NB4 (cell line): ENCODE measurements around the gene CYP4V2.

Source experiments
- CTCF ChIP-seq: IDR thresholded peaks from one replicate; pipeline ENCODE4 v1.5.1; 2012; ENCODE audit warnings: low read depth, low read length
- MAX ChIP-seq: IDR thresholded peaks from 2 replicates; pipeline ENCODE4 v1.6.1; 2011; ENCODE audit warnings: low read depth, low read length
- MYC ChIP-seq: IDR thresholded peaks from 2 replicates; pipeline ENCODE4 v1.6.1; 2011; ENCODE audit warnings: low read depth, low read length
- POLR2A ChIP-seq: IDR thresholded peaks from 2 replicates; pipeline ENCODE4 v1.6.1; 2011; ENCODE audit warnings: mild to moderate bottlenecking; ENCODE audit not compliant: insufficient read length; ENCODE audit errors: extremely low read depth

- TF ChIP-seq CTCF (no peak), POLR2A (no peak), MAX (no peak), MYC (no peak)
Observed at GRCh38 chr4:186225848-186226247, 34.5 kb downstream of the CYP4V2 start.
